Ramos (cell line): Measurements from ENCODE around the gene CACNB4.

ENCODE experiments used
- in situ Hi-C: fragments of 300-500 bp; cut with MboI; formaldehyde crosslinking; loops from one replicate; pipeline ENCODE4 v1.14.3; 2022; ENCODE audit warnings: low sequenced_read_pairs; ENCODE audit not compliant: unreplicated experiment

CACNB4 gene

GRCh38 chr2:151842830-151843690 lies 255.8 kb downstream of the CACNB4 start:
- in situ Hi-C loops = no loop called here

GRCh38 chr2:151841047-151841424 lies 257.8 kb downstream of the CACNB4 start:
- in situ Hi-C loops = no loop called here

- in situ Hi-C loops = no loop called here
These were observed 258.4 kb downstream of the CACNB4 start for GRCh38 chr2:151840216-151841046.

GRCh38 chr2:151837926-151838325 lies 260.9 kb downstream of the CACNB4 start:
- in situ Hi-C loops = no loop called here

- in situ Hi-C loops = no loop called here
These were observed 264.9 kb downstream of the CACNB4 start for GRCh38 chr2:151833984-151834383.

- in situ Hi-C loops = no loop called here
These were observed 267.9 kb downstream of the CACNB4 start for GRCh38 chr2:151830961-151831360.

- in situ Hi-C loops = no loop called here
These were observed 269.9 kb downstream of the CACNB4 start for GRCh38 chr2:151828890-151829324.

- in situ Hi-C loops = no loop called here
These were observed 270.5 kb downstream of the CACNB4 start, which contains the start of gene ARL5A for GRCh38 chr2:151828143-151828889. TSS of gene ARL5A (minus strand) at chr2:151828421. CDS start at chr2:151828176, 245 bp downstream.

- in situ Hi-C loops = no loop called here
These were observed 271.2 kb downstream of the CACNB4 start for GRCh38 chr2:151827564-151828142.

GRCh38 chr2:151826737-151827157 lies 272.1 kb downstream of the CACNB4 start:
- in situ Hi-C loops = no loop called here

GRCh38 chr2:151824886-151825285 lies 274.0 kb downstream of the CACNB4 start:
- in situ Hi-C loops = no loop called here

GRCh38 chr2:151823651-151824050 lies 275.2 kb downstream of the CACNB4 start:
- in situ Hi-C loops = no loop called here

- in situ Hi-C loops = no loop called here
These were observed 278.9 kb downstream of the CACNB4 start for GRCh38 chr2:151819920-151820319.

GRCh38 chr2:151817929-151818328 lies 280.9 kb downstream of the CACNB4 start:
- in situ Hi-C loops = no loop called here

GRCh38 chr2:151816843-151817242 lies 282.0 kb downstream of the CACNB4 start:
- in situ Hi-C loops = no loop called here

- in situ Hi-C loops = no loop called here
These were observed 282.9 kb downstream of the CACNB4 start for GRCh38 chr2:151815821-151816489.

- in situ Hi-C loops = no loop called here
These were observed 288.4 kb downstream of the CACNB4 start for GRCh38 chr2:151810489-151810888.

- in situ Hi-C loops = no loop called here
These were observed 289.8 kb downstream of the CACNB4 start for GRCh38 chr2:151809073-151809383.

- in situ Hi-C loops = no loop called here
These were observed 290.4 kb downstream of the CACNB4 start for GRCh38 chr2:151808258-151809072.
